Stimulated activated CD8-positive, alpha-beta memory T cell treated with anti-CD3 and anti-CD28 coated beads, Interleukin-7, amount 100 ng/mL, for 4 hours (primary cell): Measurements from ENCODE around the gene ILDR1.
"Not testable (repeated sequence)": the region's sequence is repeated elsewhere in the genome, so short reads cannot be mapped to it uniquely, and the experiment has no call there.

Experiments used
- DNase-seq, 2 donors: peaks; one replicate each; pipeline ENCODE4 v3.0.0-alpha.2; 2020; ENCODE audit warnings: low read depth in 2 of 2

Gene ILDR1

DNA sequence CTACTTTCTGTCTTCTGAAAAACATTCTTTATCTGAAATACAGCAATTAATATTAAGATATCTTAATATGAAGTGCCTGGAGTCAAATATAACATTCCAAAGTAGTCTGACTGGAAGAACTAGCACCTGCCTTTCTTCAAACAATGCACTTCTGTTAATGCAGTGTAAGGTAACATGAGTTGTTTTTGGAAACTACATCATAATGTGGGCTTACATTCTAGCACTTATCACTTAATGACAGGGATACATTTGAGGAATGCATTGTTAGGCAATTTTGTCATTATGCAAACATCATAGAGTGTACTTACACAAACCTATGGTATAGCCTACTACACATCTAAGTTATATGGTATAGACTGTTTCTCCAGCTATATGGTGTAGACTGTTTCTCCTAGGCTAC is 78.6 kb downstream of the ILDR1 start:
- DNase-seq = no peak

DNA sequence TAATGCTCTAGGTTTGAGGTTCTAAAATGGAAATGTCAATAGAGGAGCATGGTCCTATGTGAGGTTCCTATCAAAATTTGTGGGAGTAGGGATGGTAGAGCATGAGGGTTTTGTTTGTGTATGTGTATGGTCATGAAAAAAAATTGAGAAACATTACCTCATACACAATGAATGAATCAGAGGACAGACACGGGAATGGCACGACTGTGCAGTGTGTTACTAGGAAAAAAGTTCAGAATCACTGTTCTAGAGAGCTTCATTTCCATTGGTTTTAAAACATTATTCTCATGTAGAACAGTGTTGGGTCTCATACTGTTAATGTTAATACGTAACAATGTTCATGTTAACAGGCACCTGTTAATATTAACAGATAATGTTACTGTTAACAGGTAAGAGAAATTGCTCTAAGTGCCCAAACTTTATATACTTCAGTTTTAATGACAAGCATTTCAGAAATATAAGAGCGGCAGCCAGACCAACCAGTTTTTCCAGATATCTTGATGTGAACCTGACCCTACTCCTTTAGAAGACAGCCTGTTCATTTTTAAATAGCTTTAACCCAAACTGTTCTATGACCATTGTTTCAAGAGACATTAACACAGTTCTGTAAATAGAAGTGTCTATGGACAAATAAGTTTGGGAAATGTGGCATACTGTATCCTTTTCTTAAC is 79.8 kb downstream of the ILDR1 start:
- no peak for DNase-seq

DNA sequence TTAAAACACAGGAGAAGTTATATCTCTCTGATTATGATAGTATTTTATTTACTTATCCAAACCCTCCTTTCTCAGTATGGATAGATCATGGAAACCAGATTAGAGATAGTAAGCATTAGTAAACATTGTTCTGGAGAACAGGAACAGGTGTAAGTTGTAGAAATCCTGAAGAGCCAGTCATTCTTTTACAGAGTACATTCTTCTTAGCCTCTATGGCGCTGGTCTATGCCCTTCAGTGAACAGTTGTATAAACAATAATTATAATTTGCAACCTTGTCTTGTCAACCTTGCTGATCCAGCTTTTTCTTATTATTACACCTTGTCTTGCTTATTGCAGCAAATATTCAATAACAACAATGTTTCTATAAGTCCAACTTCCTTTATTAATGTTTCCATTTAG is 80.5 kb downstream of the ILDR1 start:
- no peak for DNase-seq

DNA sequence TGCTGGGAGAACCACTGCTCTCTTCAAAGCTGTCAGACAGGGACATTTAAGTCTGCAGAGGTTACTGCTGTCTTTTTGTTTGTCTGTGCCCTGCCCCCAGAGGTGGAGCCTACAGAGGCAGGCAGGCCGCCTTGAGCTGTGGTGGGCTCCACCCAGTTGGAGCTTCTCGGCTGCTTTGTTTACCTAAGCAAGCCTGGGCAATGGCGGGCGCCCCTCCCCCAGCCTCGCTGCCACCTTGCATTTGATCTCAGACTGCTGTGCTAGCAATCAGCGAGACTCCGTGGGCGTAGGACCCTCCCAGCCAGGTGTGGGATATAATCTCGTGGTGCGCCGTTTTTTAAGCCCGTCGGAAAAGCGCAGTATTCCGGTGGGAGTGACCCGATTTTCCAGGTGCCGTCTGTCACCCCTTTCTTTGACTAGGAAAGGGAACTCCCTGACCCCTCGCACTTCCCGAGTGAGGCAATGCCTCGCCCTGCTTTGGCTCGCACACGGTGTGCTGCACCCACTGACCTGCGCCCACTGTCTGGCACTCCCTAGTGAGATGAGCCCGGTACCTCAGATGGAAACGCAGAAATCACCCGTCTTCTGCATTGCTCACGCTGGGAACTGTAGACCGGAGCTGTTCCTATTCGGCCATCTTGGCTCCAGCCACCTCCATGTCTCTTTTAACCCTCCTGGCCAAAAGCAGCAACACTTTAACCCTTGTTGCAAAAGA is 83.7 kb downstream of the ILDR1 start:
- DNase-seq = not testable (repeated sequence)
